Measurements from ENCODE around the gene IFI16.

IFI16 gene

DNA sequence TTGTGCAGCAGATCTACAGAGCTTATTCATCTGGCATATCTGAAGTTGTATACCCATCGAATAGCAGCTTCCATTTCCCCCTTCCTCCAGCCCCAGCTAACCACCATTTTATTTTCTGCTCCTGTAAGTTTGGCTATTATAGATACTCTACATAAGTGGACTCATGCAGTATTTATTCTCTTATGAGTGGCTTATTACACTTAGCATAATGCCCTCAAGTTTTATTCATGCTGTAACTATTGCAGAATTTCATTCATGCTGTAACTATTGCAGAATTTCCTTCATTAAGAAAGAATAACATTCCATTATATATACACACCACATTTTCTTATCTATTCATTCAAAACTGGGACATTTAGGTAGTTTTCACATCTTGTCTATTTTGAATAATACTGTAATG is 30.5 kb upstream of the IFI16 start:
- Histone ChIP-seq H2AK5ac (ENCODE audit: low read length, severe bottlenecking) (no peak overlapping the region), H2AFZ (ENCODE audit: low read depth, low read length) (no peak overlapping the region), H3K9ac (ENCODE audit: low read length) (no peak overlapping the region), H2BK15ac (ENCODE audit: low read depth, poor library complexity, severe bottlenecking) (no peak overlapping the region), H3K4ac (ENCODE audit: low read depth in 1 of 2, low read length in 2 of 2) (no peak overlapping the region), H2BK5ac (ENCODE audit: low read depth, low read length, poor library complexity, severe bottlenecking) (no peak overlapping the region), H4K91ac (ENCODE audit: low read length) (no peak overlapping the region), H3K79me1 (replicated peaks; ENCODE audit: low read length, poor library complexity, severe bottlenecking) (no peaks in the 10 kb centered on the region), H3K14ac (ENCODE audit: low read length in 2 of 2) (no peak overlapping the region), H2BK120ac (ENCODE audit: low read depth, low read length) (no peak overlapping the region), H3K4me3 (ENCODE audit: insufficient read depth in 1 of 2, low read depth in 1 of 2, low read length in 2 of 2) (no peak overlapping the region), H2BK12ac (ENCODE audit: low read length in 2 of 2) (no peak overlapping the region), H3K4me1 (ENCODE audit: control insufficient read depth, insufficient read depth, low read depth, low read length) (no peaks in the 10 kb centered on the region), H4K8ac (ENCODE audit: low read length) (no peak overlapping the region), H3K36me3 (ENCODE audit: control insufficient read depth in 1 of 2, insufficient read depth in 2 of 2, low read depth in 1 of 2, low read length in 2 of 2) (no peaks in the 10 kb centered on the region), H3K18ac (ENCODE audit: low read depth in 1 of 2, low read length in 2 of 2) (no peak overlapping the region), H3K9me3 (ENCODE audit: control insufficient read depth, low read length) (peaks cover 4% of the 10 kb centered on the region), H3K23ac (ENCODE audit: low read length in 2 of 2) (no peak overlapping the region), H3K27me3 (ENCODE audit: control insufficient read depth in 1 of 2, insufficient read depth in 1 of 2, low read length in 2 of 2) (no peaks in the 10 kb centered on the region), H3K27ac (ENCODE audit: low read length, poor library complexity, severe bottlenecking) (no peak overlapping the region), H3K4me2 (ENCODE audit: low read length, poor library complexity, severe bottlenecking) (no peak overlapping the region)
- DNase-seq, result no peak
- WGBS, result no CpG with 5 or more reads among the region's 1 CpG

DNA sequence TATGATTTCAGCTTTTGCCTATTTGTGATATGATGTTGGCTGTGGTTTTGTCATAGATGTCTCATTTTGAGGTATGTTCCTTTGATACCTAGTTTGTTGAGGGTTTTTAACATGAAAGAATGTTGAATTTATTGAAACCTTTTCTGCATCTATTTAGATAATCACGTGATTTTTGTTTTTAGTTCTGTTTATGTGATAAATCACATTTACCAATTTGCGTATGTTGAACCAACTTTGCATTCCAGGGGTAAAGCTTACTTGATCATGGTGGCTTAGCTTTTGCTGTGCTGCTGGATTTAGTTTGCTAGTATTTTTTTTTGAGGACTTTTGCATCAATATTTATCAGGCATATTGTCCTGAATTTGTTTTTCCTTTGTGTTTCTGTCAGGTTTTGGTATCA is 26.5 kb upstream of the IFI16 start:
- Histone ChIP-seq H3K9ac (ENCODE audit: low read length) (no peak overlapping the region), H3K9me3 (ENCODE audit: control insufficient read depth, low read length) (peaks cover 4% of the 10 kb centered on the region), H3K36me3 (ENCODE audit: control insufficient read depth in 1 of 2, insufficient read depth in 2 of 2, low read depth in 1 of 2, low read length in 2 of 2) (no peaks in the 10 kb centered on the region), H3K27me3 (ENCODE audit: control insufficient read depth in 1 of 2, insufficient read depth in 1 of 2, low read length in 2 of 2) (no peaks in the 10 kb centered on the region), H3K79me1 (replicated peaks; ENCODE audit: low read length, poor library complexity, severe bottlenecking) (no peaks in the 10 kb centered on the region), H2BK5ac (ENCODE audit: low read depth, low read length, poor library complexity, severe bottlenecking) (no peak overlapping the region), H3K18ac (ENCODE audit: low read depth in 1 of 2, low read length in 2 of 2) (no peak overlapping the region), H3K14ac (ENCODE audit: low read length in 2 of 2) (no peak overlapping the region), H3K27ac (ENCODE audit: low read length, poor library complexity, severe bottlenecking) (no peak overlapping the region), H3K4me2 (ENCODE audit: low read length, poor library complexity, severe bottlenecking) (no peak overlapping the region), H3K4ac (ENCODE audit: low read depth in 1 of 2, low read length in 2 of 2) (no peak overlapping the region), H3K4me1 (ENCODE audit: control insufficient read depth, insufficient read depth, low read depth, low read length) (no peaks in the 10 kb centered on the region), H4K8ac (ENCODE audit: low read length) (no peak overlapping the region), H2BK15ac (ENCODE audit: low read depth, poor library complexity, severe bottlenecking) (no peak overlapping the region), H2BK12ac (ENCODE audit: low read length in 2 of 2) (no peak overlapping the region), H3K4me3 (ENCODE audit: insufficient read depth in 1 of 2, low read depth in 1 of 2, low read length in 2 of 2) (no peak overlapping the region), H4K91ac (ENCODE audit: low read length) (no peak overlapping the region), H2BK120ac (ENCODE audit: low read depth, low read length) (no peak overlapping the region), H2AFZ (ENCODE audit: low read depth, low read length) (no peak overlapping the region), H2AK5ac (ENCODE audit: low read length, severe bottlenecking) (no peak overlapping the region), H3K23ac (ENCODE audit: low read length in 2 of 2) (no peak overlapping the region)
- WGBS, result 72% methylated on average over 2 of the region's 2 CpGs
- DNase-seq, result no peak

DNA sequence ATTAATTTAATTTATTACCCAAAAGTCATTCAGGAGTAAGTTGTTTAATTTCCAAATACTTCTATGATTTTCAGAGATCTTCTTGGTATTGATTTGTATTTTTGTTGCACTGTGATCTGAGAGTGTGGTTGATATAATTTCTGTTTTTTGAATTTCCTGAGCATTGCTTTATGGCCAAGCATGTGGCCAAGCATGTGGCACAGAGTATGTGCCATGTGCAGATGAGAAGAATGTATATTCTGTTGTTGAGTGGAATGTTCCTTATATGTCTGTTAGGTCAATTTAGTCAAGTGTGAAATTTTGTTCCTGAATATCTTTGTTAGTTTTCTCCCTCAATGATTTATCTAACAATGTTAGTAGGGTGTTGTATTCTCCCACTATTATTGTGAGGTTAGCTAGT is 25.3 kb upstream of the IFI16 start:
- Histone ChIP-seq H2BK12ac (ENCODE audit: low read length in 2 of 2) (no peak overlapping the region), H3K4me1 (ENCODE audit: control insufficient read depth, insufficient read depth, low read depth, low read length) (no peaks in the 10 kb centered on the region), H3K23ac (ENCODE audit: low read length in 2 of 2) (no peak overlapping the region), H3K18ac (ENCODE audit: low read depth in 1 of 2, low read length in 2 of 2) (no peak overlapping the region), H2AFZ (ENCODE audit: low read depth, low read length) (no peak overlapping the region), H2AK5ac (ENCODE audit: low read length, severe bottlenecking) (no peak overlapping the region), H2BK5ac (ENCODE audit: low read depth, low read length, poor library complexity, severe bottlenecking) (no peak overlapping the region), H4K91ac (ENCODE audit: low read length) (no peak overlapping the region), H4K8ac (ENCODE audit: low read length) (no peak overlapping the region), H3K27me3 (ENCODE audit: control insufficient read depth in 1 of 2, insufficient read depth in 1 of 2, low read length in 2 of 2) (no peaks in the 10 kb centered on the region), H3K4ac (ENCODE audit: low read depth in 1 of 2, low read length in 2 of 2) (no peak overlapping the region), H3K27ac (ENCODE audit: low read length, poor library complexity, severe bottlenecking) (no peak overlapping the region), H3K9ac (ENCODE audit: low read length) (no peak overlapping the region), H2BK120ac (ENCODE audit: low read depth, low read length) (no peak overlapping the region), H3K9me3 (ENCODE audit: control insufficient read depth, low read length) (peaks cover 4% of the 10 kb centered on the region), H3K4me3 (ENCODE audit: insufficient read depth in 1 of 2, low read depth in 1 of 2, low read length in 2 of 2) (no peak overlapping the region), H3K36me3 (ENCODE audit: control insufficient read depth in 1 of 2, insufficient read depth in 2 of 2, low read depth in 1 of 2, low read length in 2 of 2) (no peaks in the 10 kb centered on the region), H2BK15ac (ENCODE audit: low read depth, poor library complexity, severe bottlenecking) (no peak overlapping the region), H3K79me1 (replicated peaks; ENCODE audit: low read length, poor library complexity, severe bottlenecking) (no peaks in the 10 kb centered on the region), H3K14ac (ENCODE audit: low read length in 2 of 2) (no peak overlapping the region), H3K4me2 (ENCODE audit: low read length, poor library complexity, severe bottlenecking) (no peak overlapping the region)
- DNase-seq, result no peak

DNA sequence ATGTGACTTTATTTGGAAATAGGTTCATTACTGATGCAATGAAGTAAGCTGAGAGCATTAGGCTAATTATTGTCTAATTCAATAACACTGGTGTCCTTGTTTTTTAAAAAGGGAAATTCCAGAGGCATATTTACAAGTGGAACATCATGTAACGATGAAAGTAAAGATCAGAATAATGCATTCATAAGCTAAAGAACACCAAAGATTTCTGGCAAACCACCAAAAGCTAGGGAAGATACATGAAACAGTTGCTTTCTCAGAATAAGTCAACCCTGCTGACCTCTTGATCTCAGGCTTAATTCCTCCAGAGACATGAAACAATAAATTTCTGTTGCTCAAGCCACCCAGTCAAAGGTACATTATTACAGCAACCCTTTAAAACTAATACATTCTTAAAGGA is 20.3 kb upstream of the IFI16 start:
- Histone ChIP-seq H2BK12ac (ENCODE audit: low read length in 2 of 2) (no peak overlapping the region), H3K4me3 (ENCODE audit: insufficient read depth in 1 of 2, low read depth in 1 of 2, low read length in 2 of 2) (no peak overlapping the region), H4K91ac (ENCODE audit: low read length) (no peak overlapping the region), H3K36me3 (ENCODE audit: control insufficient read depth in 1 of 2, insufficient read depth in 2 of 2, low read depth in 1 of 2, low read length in 2 of 2) (no peaks in the 10 kb centered on the region), H3K27me3 (ENCODE audit: control insufficient read depth in 1 of 2, insufficient read depth in 1 of 2, low read length in 2 of 2) (no peaks in the 10 kb centered on the region), H2BK15ac (ENCODE audit: low read depth, poor library complexity, severe bottlenecking) (no peak overlapping the region), H2BK120ac (ENCODE audit: low read depth, low read length) (no peak overlapping the region), H3K9me3 (ENCODE audit: control insufficient read depth, low read length) (no peaks in the 10 kb centered on the region), H2BK5ac (ENCODE audit: low read depth, low read length, poor library complexity, severe bottlenecking) (no peak overlapping the region), H3K18ac (ENCODE audit: low read depth in 1 of 2, low read length in 2 of 2) (no peak overlapping the region), H4K8ac (ENCODE audit: low read length) (no peak overlapping the region), H3K4me1 (ENCODE audit: control insufficient read depth, insufficient read depth, low read depth, low read length) (no peaks in the 10 kb centered on the region), H3K27ac (ENCODE audit: low read length, poor library complexity, severe bottlenecking) (no peak overlapping the region), H3K23ac (ENCODE audit: low read length in 2 of 2) (no peak overlapping the region), H3K9ac (ENCODE audit: low read length) (no peak overlapping the region), H3K4me2 (ENCODE audit: low read length, poor library complexity, severe bottlenecking) (no peak overlapping the region), H3K79me1 (replicated peaks; ENCODE audit: low read length, poor library complexity, severe bottlenecking) (no peaks in the 10 kb centered on the region), H3K4ac (ENCODE audit: low read depth in 1 of 2, low read length in 2 of 2) (no peak overlapping the region), H2AK5ac (ENCODE audit: low read length, severe bottlenecking) (no peak overlapping the region), H2AFZ (ENCODE audit: low read depth, low read length) (no peak overlapping the region), H3K14ac (ENCODE audit: low read length in 2 of 2) (no peak overlapping the region)
- no peak for DNase-seq
- WGBS, result 55% methylated on average over 1 of the region's 1 CpG

Data from mesenchymal stem cell (in vitro differentiated cells and primary cell).